ENCODE measurements around the gene PRKCA.

DNA sequence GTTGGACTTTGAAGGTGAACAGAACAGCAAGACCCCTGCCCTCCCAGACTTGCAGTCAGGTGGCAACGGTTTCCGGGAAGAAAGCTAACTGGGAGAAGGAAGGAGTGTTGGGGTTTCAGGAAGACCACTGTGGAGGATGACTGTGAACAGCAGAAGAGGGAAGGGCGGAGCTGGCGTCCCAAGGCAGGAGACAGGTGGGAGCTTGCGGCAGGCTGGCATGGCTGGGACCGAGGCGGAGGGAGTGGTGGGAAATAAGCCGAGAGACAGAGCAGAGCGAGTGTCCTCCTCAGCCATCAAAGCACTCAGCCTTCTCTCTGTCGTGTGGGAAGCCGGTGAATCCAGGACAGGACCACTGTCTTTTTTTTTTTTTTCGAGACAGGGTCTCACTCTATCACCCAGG lies 424.0 kb downstream of the PRKCA start:
- TF ChIP-seq CTCF (IDR thresholded peaks at IDR 0.05) (no peak), ZFX (IDR thresholded peaks at IDR 0.05; ENCODE audit: borderline replicate concordance) (no peak)
